Esophagus squamous epithelium (tissue), 4 donors: ENCODE data around the gene C12orf43.

Experiments
- POLR2A ChIP-seq, 4 donors: fragments of 450-650 bp; IDR thresholded peaks; one replicate each; pipeline ENCODE4 v1.6.1; 2017; ENCODE audit warnings: antibody characterized with exemption in 4 of 4, mild to moderate bottlenecking in 4 of 4, moderate library complexity in 3 of 4
- TF ChIP-seq, protein P1 (sequence below), 6 experiments: fragments of 450-650 bp in 4 of 6; fragments of 200-600 bp in 2 of 6; sonication (generic) in 2 of 6; IDR thresholded peaks; one replicate each; pipeline ENCODE4 v1.5.1; 2016 to 2019; ENCODE audit warnings: antibody characterized with exemption in 6 of 6, mild to moderate bottlenecking in 4 of 6, moderate library complexity in 4 of 6

DNA sequence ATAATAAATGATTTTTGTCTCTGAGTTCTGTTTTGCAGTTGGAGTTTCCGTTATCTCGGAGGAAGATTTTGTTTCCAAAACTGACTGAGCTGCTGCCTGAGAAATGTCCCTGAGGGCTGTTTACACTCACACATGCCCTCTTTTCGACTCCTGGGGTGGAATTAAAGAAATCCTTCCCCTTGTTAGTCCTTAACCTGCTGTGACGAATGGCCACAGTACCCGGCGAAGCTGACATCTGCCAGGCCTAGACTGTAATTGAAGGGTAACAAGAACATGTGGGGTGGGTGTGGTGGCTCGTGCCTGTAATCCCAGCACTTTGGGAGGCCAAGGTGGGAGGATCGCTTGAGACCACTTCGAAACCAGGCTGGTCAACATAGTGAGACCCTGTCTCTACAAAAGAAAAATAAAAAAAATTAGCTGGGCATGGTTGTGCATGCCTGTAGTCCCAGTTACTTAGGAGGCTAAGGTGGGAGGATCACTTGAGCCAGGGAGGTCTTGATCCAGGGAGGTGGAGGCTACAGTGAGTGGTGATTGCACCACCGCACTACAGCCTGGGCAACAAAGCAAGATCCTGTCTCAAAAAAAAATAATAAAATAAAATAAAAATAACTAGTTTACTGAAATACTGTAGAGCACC is 14.4 kb upstream of the C12orf43 start:
- TF ChIP-seq, protein P1, sequence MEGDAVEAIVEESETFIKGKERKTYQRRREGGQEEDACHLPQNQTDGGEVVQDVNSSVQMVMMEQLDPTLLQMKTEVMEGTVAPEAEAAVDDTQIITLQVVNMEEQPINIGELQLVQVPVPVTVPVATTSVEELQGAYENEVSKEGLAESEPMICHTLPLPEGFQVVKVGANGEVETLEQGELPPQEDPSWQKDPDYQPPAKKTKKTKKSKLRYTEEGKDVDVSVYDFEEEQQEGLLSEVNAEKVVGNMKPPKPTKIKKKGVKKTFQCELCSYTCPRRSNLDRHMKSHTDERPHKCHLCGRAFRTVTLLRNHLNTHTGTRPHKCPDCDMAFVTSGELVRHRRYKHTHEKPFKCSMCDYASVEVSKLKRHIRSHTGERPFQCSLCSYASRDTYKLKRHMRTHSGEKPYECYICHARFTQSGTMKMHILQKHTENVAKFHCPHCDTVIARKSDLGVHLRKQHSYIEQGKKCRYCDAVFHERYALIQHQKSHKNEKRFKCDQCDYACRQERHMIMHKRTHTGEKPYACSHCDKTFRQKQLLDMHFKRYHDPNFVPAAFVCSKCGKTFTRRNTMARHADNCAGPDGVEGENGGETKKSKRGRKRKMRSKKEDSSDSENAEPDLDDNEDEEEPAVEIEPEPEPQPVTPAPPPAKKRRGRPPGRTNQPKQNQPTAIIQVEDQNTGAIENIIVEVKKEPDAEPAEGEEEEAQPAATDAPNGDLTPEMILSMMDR (IDR thresholded peaks at IDR 0.05) = no peak
- TF ChIP-seq POLR2A (IDR thresholded peaks at IDR 0.05) = no peak
